Measurements from ENCODE around the gene PCSK5. TPM values are rescaled to one million over a fixed set of nuclear protein-coding genes. Genes with fewer than 3 reads are reported as not detected.

Gene PCSK5
- polyA plus RNA-seq, 1 donor, result 11.3 TPM

DNA sequence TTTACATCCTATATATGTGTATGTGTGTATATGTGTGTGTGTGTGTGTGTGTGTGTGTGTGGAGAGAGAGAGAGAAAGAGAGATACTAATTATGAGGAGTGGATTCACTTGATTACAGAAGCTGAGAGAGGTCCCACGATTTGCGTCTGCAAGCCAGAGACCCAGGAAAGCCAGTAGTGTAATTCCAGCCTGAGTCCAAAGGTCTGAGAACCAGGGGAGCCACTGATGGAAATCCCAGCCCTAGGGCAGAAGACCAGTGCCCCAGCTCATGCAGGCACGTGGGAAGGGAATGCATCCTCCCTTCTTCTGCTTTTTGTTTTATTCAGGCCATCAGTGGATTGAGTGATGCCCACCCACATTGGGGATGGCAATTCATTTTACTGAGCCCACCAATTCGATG lies 74.8 kb downstream of the PCSK5 start:
- no peak for DNase-seq

DNA sequence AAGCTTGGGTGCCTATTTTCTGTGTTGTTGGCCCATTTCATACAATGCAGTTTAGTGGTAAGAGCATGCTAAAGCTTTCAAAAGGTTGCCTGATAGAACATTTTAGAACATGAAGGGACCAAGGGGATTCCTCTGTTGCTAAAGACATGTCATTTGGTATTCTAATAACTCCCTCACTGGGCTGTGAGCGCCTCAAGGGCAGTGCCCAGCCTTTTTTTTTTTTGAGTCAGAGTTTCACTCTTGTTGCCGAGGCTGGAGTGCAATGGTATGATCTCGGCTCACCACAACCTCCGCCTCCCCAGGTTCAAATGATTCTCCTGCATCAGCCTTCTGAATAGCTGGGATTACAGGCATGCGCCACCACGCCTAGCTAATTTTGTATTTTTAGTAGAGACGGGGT lies 77.1 kb downstream of the PCSK5 start:
- no peak for DNase-seq

DNA sequence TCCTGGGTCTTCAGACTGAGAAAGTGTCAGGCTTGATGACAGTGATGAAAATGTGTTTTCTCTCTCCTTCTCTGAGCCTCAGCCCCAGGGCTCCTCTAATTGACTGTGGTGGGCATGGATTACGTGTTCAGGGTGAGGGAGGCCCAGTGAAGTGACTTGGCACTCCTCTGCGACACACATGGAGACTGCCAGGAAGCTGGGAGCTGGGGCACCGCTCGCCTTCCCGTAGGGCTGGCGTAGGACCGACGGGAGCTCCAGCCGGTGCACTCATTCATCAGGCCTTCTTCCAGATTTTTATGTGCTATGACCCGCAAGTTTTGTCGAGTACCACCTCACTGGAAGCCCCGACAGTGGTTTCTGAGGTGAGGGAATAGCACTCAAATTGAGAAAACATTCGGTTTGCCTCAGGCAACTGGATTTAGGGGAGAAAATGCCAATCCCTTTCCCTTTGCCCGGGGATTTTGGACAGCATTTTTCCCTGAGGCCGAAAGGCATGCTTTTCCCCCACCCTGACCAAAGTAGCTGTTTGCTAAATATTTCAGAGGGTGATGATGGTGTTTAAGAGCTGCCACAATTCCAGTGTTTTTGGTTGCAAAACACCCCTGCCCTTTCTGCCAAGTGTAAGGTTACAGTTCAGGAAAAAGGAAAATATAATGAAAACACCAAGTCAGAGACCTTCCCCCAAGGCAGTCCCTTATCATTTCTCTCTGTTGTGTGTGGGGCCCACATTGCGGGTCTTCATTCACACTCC lies 83.7 kb downstream of the PCSK5 start:
- no peak for DNase-seq

DNA sequence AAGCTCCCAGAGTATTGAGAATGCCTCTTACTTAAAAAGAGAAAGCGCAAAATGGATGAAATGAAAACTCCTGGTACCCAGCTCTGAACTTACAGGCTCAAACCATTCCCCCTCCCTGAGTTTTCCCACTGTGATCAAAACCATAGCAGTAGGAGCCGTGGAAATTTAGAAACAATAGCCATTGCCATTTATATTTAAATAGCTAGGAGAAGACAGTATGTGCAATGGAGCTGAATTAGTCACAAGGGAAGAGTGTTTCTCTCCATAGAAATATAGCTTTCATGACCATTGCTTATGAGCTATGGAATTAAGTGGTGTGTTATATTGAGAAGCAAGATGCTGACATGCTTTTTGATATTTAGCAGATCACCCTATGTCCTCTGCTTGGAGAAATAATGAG lies 84.6 kb downstream of the PCSK5 start:
- DNase-seq, result no peak

DNA sequence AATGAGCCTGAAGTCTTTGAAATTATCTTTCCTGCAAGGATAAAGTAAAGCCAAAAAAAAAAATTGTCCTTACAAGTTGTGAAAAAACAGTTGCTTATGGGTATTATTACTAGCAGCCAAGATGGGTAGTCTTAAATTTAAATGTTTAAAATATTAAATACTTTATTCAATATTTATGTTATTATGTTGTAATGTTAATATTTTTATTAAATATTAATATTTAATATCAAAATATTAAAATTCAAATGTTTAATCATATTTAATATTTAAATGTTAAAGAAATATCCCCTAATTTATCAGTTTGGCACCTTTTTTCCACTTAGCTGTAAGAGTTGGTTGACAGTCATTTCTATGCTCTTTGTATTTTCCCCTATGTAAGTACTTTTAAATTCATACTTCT lies 86.1 kb downstream of the PCSK5 start:
- DNase-seq, result no peak

DNA sequence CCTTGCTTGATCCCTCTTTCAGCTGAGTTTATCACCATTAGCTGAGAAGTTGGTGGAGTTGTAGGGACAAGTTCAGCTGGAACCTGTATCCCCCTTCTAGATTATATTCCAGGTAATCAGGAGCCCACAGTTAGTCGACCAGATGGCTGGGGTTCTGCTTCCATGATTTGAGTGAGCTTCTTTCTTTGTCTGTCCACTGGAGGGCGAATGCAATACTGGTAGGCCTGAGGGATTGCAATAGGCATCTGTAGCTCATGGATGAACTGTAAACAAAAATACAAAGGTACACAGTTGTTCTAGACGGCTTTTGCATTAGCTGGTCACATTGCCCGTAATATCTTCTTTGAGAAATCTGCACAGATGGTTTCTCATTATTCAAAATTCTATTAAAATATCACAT lies 88.9 kb downstream of the PCSK5 start:
- no peak for DNase-seq

DNA sequence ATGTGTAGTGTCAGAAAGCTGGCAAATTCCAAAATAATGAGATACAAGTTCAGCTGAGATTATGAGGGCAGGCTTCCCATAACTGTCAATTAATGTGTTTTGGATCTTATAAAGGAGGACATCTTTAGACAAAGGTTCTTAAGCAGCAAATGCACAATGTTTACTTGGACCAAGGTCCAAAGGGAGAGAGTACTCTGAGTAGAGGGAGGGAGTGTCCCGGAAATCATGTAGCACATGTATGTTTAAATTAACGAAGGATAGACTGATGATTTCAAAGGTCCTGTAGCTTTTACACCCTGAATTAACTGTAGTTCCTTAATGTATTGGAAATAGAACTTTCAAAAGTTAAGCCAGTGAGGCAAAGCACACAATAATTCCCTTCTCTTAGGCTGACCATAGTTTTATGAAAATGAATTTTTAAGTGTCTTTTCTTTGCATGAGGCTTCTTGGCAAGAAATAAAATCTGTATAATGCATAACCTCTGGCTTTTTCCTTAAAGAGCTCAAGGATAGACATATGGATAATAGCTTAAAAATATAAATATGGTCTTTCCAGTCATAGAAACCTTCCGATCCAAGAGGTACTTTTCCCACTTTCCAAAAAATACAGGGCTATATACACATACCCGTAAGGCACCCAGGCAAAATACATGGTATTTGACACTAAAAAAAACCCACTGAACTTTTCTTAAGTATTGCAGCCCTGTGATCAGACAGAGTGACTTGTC lies 93.0 kb downstream of the PCSK5 start:
- peak; percentile 45 for DNase-seq

DNA sequence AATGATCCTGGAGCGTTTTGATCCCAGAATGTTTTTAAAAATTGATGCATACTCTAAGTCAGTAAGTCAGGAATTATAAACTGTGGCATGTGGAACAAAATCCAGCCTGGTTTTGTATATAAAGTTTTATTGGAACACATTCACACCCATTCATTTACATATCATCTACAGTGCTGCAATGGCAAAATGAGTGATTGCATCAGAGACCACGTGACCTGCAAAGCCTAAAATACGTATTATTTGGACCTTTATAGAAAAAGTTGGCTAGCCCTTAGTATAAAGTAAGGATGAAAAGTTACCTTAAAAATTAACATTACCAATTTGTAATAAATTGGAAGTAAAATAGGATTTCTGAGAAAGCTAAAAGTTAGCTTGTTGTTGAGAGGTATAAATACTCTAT lies 95.0 kb downstream of the PCSK5 start:
- DNase-seq, result no peak

DNA sequence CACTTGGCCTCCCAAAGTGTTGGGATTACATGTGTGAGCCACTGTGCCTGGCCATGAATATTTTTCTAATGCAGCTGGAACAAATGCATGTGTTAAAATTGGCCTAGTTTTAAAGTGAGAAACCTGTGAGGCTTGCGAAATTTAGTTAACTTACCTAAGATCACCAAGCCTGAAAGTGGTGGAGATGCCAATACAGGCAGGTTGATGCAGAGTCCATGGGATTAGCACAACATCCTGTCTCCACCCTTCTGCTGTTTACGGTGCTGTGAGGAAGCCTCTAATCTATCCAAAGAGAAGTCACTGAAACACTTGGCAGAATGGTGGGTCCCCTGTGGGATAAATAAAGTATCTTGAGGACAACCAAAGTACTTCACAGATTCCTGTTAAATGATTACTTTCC lies 98.2 kb downstream of the PCSK5 start:
- DNase-seq, result no peak

DNA sequence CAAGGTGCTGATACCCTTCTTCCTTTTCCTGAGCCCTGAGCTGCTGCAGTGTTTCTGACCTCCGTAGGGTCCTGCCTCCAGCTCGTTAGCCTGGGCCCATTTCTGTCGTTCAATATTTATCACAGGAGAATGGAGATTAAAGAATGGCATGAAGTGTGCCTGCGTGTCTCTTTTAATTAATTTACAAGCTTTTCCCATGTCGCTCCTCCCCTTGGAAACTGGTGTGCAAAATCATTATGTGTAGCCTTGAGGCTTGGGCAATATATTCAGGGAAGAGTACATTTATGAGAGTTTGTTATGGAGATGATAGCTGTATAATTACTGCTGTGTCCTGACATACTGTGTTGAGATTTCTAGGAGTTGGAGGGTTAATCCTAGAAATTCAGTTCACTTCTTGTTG lies 99.7 kb downstream of the PCSK5 start:
- DNase-seq, result no peak

DNA sequence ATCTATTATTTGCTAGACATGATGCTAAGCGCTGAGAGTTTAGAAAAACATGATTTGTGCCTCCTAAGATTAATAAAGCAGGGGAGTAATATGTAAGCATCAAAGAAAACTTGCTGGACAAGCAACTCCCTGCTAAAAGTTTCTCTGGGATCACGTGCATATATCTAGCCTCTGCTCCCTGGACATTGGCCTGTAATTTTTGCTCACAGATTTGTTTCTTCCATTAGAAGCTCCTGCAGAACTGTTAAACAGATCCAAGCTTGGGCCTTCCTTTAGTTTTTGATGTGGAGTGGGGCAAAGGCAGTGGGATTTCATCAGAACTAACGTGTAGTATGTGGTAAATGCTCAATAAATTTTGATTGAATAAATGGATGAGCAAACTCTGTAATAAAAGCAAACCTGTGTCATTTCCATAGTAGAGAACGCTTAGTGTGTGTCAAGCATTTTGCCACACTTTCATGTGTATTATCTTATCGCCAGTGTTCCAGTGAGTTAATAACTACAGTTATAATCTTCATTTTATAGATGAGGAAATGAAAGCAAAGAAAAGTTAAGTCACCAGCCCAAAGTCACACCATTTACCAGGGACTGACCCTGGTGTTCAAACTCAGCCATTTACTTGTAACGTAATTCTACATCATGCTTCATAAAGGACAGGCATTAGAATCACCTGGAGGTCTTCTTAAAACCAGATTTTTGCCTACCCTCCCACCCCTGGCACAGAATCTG lies 100.3 kb downstream of the PCSK5 start:
- DNase-seq, result no peak

DNA sequence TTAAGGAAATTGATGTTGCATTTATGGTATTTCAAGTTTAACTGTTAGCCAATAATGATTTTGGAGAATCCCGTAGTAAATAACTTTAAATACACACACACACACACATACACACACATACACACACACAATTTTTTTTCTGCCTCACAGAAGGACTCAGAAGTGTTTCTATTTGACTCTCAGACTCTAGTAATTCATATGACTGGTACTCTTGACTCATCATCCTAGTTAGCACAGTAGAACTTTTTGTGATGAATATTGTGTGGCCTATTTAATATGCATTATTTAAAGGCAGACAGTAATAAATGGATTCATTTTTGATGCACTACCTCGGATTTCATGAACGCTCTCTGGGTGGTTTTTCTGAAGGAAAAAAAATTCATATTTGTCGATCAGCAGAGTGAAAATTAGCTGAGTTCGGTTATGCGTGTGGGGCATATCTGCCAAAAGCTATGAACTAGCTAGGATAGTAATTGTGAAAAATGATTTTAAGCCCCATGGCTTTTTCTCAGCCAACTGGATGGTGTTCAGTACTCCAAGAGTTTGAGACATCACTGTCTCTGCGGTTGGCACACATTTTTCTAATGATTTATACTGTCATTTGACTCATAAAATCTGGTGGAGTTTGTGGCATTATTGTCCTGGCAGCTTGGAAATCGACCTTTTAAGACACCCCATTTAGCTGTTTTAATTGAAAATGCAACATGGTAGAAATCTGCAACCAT lies 102.2 kb downstream of the PCSK5 start:
- DNase-seq, result no peak

DNA sequence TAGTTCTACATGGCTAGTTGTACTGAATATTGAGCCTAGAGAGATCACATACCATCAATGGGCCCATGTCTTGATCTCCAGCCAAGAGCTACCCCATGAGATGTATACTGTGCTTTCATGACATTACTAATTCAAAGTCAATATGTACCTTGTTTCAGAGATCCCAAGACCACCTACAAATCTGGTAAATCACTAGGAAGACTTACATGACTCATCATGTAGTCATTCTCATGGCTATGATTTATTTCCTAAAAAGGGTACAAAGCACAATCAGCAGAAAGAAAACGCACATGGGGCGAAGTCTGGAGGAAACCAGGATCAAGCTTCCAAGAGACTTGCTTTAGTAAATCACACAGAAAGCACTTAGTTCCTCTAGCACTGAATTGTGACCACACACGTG lies 103.0 kb downstream of the PCSK5 start:
- no peak for DNase-seq

DNA sequence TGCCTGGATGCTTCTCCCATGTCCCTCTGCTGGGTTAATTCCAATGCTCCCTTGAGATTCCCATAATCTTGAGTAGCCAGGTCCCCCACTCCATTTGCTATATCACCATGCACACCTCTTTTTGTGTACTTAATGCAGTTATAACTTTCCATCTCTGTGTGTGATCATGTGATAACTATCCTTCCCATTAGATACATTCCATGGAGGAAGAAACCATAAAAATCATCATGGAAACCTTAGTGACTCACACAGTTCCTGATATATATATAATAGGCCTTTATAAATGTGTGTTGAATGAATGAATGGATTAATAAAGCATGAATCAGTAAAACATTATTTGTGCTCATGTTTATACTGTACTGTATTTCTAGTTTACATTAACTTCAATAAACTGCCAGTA lies 104.6 kb downstream of the PCSK5 start:
- no peak for DNase-seq

DNA sequence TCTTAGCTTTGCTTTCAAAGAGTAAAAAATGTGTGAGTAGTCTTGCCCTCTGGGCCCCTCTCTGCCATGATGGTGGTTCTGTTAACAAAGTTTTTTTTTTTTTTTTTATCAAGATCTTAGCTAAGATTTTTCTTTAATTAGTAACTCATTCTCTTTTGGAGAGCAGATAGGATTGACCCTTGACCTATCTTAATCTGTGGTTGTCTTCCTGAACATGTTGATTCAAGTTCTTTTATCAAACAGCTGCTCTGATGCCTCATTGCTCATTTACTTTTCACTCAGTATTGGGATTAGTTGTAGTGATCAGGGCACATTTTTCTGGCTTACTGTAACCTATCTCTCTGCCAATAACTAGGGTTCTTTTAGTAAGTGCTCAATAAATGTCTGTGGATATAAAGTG lies 106.3 kb downstream of the PCSK5 start:
- DNase-seq, result no peak

DNA sequence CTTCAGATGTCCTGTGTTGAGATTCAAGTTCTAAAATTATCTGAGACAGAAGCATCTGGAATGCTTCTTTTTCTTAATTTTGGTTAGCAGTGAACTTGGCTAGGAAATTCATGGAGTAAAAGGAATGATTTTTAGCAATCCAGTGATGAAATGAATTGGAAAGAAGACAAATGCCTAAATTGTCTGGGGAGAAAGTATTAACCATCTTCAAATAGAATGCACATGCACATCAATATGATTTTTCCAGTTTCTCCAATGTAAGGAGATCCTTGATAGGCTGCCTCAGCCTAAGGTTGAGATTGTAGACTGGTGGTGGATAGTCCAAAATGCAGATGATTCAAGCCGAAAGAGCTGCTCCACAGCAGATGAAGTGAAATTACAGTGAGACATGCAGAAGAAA lies 106.7 kb downstream of the PCSK5 start:
- DNase-seq, result peak; percentile 37

DNA sequence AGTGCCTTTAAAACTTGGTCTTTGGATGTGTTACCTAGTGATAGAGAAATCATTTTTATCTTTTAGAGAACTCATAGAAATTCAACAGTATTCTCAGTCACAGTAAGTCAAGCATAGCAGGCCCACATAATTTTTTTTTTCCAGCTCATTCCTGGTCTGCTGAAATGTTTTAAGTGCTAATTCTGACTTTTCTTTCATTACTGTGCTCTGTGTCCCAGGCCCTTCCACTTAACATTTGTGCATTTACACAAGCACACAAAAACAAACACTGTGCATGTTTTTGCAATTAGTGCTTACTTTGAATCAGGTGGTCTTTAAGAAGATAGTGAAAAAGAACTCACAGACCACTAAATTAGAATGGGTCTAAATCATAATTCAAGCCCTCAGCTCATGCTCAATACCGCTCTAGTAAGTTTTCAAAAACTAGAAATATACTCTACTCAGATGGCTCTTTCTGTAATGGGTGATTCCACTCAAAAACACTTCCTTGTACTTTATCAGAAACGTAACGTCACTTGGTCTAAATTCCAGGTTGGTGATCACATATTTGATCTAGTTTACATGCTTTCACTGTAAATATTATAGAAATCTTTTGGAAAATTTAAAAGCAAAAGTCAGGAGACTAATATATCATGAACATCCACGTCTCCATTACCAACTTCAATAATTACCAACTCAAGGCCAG lies 107.8 kb downstream of the PCSK5 start:
- no peak for DNase-seq

DNA sequence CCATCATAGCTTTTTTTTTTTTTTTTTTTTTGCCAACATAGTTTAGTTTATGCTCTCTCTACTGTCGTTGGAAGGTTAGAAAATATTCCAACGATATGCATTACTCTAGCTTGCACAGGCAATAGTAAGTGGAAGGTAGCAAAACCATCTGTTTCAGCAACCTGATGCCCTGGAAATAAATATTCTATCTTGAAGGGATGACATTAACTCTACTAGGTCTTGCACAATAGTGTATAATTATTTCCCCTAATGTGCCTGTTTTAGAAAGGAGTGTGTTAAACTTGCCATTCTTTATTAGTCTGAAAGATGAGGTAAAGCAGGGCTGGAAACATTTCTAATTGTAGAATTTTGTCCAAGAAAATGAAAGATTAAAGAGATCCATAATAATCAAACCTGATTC lies 111.0 kb downstream of the PCSK5 start:
- no peak for DNase-seq

DNA sequence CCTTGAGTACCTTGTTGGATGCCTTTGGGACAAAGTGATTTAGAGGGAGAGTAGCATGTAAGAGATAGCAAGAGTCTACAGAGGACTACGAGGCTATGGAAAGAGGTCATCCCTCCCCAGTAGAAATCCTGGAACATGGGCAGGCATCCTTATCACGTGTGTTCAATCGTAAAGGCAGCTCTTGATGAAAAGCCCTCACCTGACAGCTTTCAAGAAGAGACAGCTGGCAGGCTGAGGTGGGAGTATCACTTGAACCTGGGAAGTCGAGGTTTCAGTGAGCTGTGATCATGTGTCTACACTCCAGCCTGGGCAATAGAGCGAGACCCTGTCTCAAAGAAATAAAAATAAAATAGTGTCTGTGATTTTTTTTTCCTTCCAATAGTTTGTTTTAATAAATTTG lies 112.6 kb downstream of the PCSK5 start:
- no peak for DNase-seq

DNA sequence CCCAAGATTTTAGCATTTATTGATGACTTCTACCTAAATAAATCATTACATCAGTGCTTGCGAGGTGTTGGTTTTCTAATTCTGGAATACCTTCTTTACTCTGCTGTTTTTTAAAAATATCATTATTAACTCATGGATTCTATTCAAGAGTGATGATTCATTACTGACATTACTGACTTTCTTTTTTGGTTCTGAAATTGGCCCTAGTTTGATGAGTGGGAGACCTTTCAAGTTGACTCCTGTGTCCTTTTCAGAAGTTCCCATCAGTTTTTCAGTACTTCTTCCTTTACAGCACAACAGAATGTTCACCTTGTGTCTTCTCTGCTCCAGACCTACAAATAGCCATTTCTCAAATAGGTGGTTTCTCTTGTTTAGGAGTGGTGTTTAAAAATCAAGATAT lies 114.1 kb downstream of the PCSK5 start:
- no peak for DNase-seq

DNA sequence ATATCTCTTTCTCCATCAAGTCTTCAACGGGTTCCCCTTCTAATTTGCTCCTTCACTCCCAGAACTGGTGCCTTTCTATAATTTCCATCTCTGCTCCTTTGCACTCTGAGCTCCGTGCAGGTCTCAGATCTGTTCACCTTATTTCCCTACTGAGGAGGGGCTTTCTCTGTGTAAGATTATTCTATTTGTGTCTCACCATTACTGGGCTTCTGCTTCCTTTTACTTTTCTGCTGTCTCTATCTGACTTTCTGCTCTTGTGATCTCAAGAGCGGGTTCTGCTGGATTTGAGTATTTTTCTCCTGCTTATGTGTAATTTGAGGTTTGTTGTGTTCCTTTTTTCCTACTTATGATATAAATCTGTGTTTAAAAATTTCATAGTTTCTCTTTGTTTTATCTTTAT lies 117.5 kb downstream of the PCSK5 start:
- DNase-seq, result no peak

DNA sequence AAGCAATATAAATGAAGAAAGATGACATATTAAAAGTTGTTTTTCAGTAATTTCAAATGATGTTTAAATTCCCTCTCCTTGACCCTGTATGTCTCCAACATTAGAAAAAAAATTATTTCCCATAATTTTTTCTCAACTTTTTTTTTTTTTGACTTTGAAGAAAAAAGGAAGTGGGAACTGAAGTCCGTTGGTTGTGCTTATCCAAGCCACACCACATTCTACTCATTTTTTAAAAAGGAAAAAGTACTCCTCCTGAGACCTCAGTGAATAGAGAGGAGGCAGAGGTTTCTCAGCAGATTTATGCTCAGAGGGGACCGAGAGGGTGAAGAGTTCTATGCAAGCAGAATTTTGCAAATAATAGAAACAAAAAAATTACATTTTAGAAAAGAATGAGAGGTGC lies 123.3 kb downstream of the PCSK5 start:
- no peak for DNase-seq

DNA sequence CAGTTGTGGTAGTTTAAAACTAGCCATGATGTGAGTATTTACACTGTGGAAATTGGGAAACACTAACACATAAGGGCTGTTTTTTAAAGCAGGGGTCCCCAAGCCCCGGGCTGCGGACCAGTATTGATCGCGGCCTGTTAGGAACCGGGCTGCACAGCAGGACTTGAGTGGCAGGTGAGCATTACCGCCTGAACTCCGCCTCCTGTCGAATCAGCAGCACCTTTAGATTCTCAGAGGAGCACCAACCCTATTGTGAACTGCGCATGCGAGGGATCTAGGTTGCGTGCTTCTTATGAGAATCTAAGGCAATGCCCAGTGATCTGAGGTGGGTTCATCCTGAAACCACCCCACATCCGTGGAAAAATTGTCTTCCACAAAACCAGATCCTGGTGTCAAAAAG lies 127.8 kb downstream of the PCSK5 start:
- no peak for DNase-seq
